HAP-1 (cell line): ENCODE data around the gene NFIB.

Experiments
- DNase-seq, 2 experiments: peaks; one replicate each; pipeline ENCODE4 v3.0.0-alpha.2; 2016 to 2020; ENCODE audit warnings: low spot score in 2 of 2
- H3K27me3 ChIP-seq: fragments of 250-450 bp; sonication (Bioruptor Pico); 2 replicates; pipeline ENCODE4 v1.5.1; 2020; ENCODE audit warnings: low read depth, mild to moderate bottlenecking, moderate library complexity
- H3K36me3 ChIP-seq: fragments of 250-450 bp; sonication (Bioruptor Pico); replicated peaks from 2 replicates; pipeline ENCODE4 v1.5.1; 2020; ENCODE audit warnings: mild to moderate bottlenecking
- H3K4me1 ChIP-seq: fragments of 250-450 bp; sonication (Bioruptor Pico); 2 replicates; pipeline ENCODE4 v1.5.1; 2020; ENCODE audit warnings: mild to moderate bottlenecking
- H3K4me3 ChIP-seq: fragments of 250-450 bp; sonication (Bioruptor Pico); 2 replicates; pipeline ENCODE4 v1.5.1; 2020; ENCODE audit warnings: mild to moderate bottlenecking, moderate library complexity
- H3K9me3 ChIP-seq: fragments of 250-450 bp; sonication (Bioruptor Pico); 2 replicates; pipeline ENCODE4 v1.5.1; 2020; ENCODE audit warnings: mild to moderate bottlenecking, moderate library complexity
- in situ Hi-C: fragments of 300-500 bp; cut with MboI; formaldehyde crosslinking; loops from 3 replicates; pipeline ENCODE4 v1.14.3; 2020; ENCODE audit warnings: low sequenced_read_pairs, inconsistent platforms, mixed read lengths

NFIB gene

DNA sequence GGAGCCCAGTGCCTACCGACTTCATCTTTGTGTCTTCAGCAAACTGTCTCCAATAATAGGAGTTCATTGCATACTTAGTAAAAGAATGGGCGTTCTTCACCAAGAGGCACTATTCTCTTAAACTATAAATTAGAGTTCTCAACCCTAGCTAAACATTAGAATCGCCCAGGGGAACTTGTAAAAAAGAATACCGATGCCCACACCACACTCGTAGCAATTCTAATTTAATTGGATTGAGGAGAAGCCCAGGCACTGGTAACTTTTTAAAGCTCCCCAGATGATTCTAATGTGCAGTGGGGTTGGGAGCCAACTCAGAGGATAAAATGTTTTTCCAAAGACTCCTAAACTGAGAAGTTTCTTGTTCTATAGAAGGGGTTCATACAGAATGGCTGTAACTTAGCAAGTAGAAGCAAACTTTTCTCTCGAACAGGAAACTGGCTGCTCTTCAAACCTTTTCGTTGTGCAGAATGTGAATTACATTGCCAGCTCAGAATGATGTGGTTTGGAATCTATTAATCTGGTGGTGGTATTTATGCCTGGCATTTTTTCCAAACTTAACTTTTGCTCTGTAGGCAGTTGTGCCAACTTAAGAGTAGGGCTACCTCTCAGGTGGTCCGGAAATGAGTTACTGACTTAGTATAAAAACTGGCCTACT, 26.4 kb upstream of the NFIB start:
- no peaks in the 10 kb centered on the region for H3K36me3 ChIP-seq
- no peak overlapping the region for H3K4me3 ChIP-seq
- in situ Hi-C loops: no loop called here
- H3K4me1 ChIP-seq: no peaks in the 10 kb centered on the region
- H3K9me3 ChIP-seq: no peaks in the 10 kb centered on the region
- no peaks in the 10 kb centered on the region for H3K27me3 ChIP-seq
- no peak for DNase-seq

DNA sequence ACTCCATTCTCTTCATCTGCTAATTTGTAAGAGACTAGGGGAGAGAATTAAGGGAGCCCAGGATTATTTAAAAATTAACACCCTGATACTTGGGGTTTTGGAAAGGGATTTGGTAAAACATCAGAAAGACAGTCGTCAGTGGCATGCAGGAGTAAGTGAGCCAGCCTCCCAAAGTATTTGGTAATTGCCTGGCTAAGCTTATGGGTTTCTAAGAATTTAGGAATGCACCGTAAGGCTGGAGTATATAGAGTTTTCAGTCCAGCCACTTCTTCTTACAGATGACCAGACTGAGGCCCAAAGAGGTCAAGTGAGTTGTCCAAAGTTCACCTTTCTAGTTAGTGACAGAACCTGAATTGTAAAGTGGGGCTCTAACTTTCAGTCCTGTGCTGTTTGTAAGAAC, 25.8 kb upstream of the NFIB start:
- no peak for DNase-seq
- no peaks in the 10 kb centered on the region for H3K36me3 ChIP-seq
- no peak overlapping the region for H3K4me3 ChIP-seq
- H3K9me3 ChIP-seq: no peaks in the 10 kb centered on the region
- H3K27me3 ChIP-seq: no peaks in the 10 kb centered on the region
- in situ Hi-C loops: no loop called here
- no peaks in the 10 kb centered on the region for H3K4me1 ChIP-seq

DNA sequence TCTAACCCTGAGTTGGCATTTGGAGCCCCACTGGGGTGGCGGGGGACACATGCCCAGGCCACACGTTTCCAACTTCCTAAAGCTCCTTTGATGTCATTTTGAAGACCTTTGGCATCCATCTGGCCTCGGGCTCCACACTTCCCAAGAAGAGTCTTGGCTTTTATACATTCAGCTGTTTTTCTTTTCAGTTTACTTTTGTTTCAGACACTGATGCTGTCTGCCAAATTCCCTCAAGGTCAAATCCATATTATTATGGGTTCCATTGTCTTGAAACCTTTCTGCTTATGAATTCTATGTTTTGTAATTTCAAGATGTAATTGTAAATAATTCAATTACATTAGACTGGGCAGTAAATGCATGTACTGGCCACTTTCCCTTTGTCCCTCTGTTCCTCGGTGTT, 23.7 kb upstream of the NFIB start:
- in situ Hi-C loops: no loop called here

DNA sequence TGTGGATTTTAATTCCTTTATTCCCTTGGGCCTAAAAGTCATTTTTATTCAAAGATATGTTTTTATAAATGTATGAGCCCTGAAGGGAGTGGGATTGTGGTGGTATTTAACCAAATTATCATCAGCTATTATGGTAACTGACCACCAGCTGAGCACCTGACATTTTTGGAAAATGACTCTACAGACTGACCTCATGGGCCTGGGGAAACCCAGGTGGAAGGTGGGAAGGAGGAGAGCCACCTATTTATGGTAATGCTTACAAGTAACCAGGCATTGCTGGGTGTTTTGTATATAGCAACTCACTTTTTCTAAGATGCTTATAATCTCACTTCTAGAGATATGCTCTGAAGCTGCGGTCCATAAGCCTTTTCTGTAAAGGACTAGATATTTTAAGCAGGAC, 22.3 kb upstream of the NFIB start:
- no peaks in the 10 kb centered on the region for H3K9me3 ChIP-seq
- no peak overlapping the region for H3K4me3 ChIP-seq
- no peaks in the 10 kb centered on the region for H3K27me3 ChIP-seq
- DNase-seq: no peak
- 0 out of 2 replicates have a peak, but pooled peaks cover 1% of the 10 kb centered on the region for H3K4me1 ChIP-seq
- H3K36me3 ChIP-seq: no peaks in the 10 kb centered on the region
- in situ Hi-C loops: no loop called here

More for the DNA sequence above, 23.7 kb upstream of the NFIB start:
- no peak for DNase-seq
- Histone ChIP-seq H3K9me3 (no peaks in the 10 kb centered on the region), H3K36me3 (no peaks in the 10 kb centered on the region), H3K27me3 (no peaks in the 10 kb centered on the region), H3K4me1 (no peaks in the 10 kb centered on the region), H3K4me3 (no peak overlapping the region)

DNA sequence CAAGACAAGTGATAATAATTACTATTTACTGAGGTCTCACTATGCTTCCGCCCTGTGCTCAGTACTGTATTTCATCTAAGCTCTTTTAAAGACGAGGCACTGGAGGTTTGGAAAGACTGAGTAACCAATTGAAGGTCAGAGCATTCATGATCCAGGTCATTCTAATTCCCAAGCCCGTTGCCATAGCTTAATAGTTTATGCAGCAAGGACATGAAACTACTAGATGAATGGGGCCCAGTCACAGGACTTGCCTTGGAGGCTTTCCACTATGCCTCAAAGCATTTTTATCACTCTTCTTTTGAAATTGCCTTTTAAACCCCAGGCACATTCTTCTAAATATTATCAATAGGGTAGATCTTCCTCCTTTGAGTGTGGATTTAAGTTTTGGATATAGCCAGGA, 17.2 kb upstream of the NFIB start:
- in situ Hi-C loops: no loop called here
- Histone ChIP-seq H3K4me3 (no peak overlapping the region), H3K36me3 (no peaks in the 10 kb centered on the region), H3K9me3 (no peaks in the 10 kb centered on the region), H3K27me3 (no peaks in the 10 kb centered on the region), H3K4me1 (0 out of 2 replicates have a peak, but pooled peaks cover 2% of the 10 kb centered on the region)
- DNase-seq: peak in 1 of 2 experiments; percentile 8

DNA sequence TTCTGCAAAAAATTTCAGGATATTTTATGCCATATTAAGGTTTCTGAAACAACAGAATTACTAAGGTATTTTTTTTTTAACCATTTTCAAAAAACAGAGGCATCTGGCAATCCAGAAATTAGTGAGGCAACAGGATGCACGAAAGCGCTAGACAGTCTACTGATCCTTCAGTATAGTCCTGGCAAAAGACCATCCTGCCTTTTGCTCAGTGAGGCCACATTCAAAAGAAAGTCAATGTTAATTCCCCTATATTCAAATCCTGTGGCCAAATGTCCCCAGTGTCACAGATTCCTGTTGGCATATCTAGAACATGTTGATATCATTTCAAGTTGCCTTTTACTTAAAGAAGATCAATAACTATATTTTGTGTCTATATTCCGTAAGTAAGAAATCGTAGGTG, 13.1 kb upstream of the NFIB start:
- Histone ChIP-seq H3K27me3 (no peaks in the 10 kb centered on the region), H3K4me3 (no peak overlapping the region), H3K4me1 (peaks cover 11% of the 10 kb centered on the region), H3K36me3 (no peaks in the 10 kb centered on the region), H3K9me3 (no peaks in the 10 kb centered on the region)
- DNase-seq: no peak
- in situ Hi-C loops: no loop called here

DNA sequence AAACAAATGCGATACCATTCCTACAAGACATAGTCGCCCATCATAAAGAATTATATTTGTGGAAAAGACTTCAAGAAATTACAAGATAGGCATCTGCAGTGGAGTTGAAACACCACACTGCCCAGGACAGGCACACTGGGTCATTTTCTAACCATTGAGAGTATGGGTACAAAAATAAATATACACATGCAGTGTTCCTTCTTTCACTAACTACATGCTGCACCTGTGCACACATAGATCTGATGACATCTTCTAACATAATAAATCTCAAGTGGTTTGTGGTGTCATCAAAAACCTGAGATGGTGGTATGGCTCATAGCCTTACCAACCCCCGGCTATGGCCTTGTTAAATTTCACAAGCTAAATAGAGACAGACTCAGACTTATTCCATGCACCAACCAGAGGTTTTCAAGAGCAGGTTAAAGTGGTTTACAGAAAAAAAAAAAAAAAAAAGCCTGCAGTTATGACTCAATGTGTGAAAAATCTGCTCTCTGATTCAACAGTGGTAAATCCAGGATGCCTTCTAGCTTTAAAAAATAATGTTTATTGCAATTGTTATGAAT, 12.4 kb upstream of the NFIB start:
- Histone ChIP-seq H3K36me3 (no peaks in the 10 kb centered on the region), H3K9me3 (no peaks in the 10 kb centered on the region), H3K27me3 (no peaks in the 10 kb centered on the region), H3K4me3 (no peak overlapping the region), H3K4me1 (peaks cover 15% of the 10 kb centered on the region)
- DNase-seq: no peak
- in situ Hi-C loops: no loop called here

DNA sequence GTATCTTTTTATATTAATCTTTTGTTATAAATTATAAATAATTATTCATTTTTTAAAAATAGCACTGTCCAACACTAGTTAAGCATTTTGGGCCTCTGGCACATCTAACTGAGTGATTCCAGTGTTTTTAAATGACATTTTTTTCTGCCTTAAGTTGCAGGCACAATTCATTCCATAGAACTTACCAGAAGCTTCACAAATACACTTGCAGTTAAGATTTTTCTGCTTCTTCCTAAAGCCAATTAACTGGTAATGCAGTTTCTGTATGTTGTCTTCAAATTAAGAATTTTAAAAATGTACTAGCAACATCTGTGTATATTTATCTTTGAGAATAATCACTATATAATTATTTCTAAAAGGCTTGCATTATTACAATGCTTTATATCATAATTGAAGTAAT, 11.2 kb upstream of the NFIB start:
- H3K27me3 ChIP-seq: no peaks in the 10 kb centered on the region
- H3K4me1 ChIP-seq: peaks cover 24% of the 10 kb centered on the region
- H3K4me3 ChIP-seq: no peak overlapping the region
- in situ Hi-C loops: no loop called here
- no peaks in the 10 kb centered on the region for H3K36me3 ChIP-seq
- no peak for DNase-seq
- H3K9me3 ChIP-seq: no peaks in the 10 kb centered on the region

DNA sequence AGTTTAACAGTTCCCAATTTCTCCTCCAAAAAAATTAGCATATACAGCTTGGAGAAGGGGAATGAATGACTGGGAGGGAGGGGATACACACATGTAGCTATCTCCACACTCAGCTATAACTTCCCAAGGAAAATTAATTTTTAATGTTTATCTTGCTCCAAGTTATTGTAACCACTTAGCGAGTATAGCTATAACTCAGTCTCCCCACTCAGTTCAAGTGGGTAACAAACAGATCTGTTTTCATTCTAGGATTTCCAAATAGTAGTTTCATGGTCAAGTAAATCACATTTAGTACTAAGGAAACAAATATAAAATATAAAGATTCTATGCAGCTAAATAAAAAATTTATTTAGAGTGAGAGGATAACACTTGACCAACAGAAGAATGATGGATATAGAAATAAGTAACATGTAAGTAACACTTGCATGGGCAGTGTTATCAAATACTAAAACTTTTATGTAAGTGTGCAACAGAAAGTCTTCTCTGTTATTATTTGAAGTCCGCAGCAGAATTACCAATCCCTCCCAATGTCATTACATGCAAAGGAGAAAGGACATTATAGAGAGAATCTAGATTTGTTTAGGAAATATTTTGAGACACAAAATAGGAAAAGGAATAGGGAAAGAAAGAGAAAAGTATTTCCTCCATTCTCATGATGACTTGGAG, 10.2 kb upstream of the NFIB start:
- Histone ChIP-seq H3K4me1 (peaks cover 35% of the 10 kb centered on the region), H3K27me3 (no peaks in the 10 kb centered on the region), H3K4me3 (no peak overlapping the region), H3K36me3 (no peaks in the 10 kb centered on the region), H3K9me3 (no peaks in the 10 kb centered on the region)
- no peak for DNase-seq
- in situ Hi-C loops: loop anchor here (25.0 kb wide), 1 partner anchor 187 kb away; no protein-coding TSS in a partner anchor

DNA sequence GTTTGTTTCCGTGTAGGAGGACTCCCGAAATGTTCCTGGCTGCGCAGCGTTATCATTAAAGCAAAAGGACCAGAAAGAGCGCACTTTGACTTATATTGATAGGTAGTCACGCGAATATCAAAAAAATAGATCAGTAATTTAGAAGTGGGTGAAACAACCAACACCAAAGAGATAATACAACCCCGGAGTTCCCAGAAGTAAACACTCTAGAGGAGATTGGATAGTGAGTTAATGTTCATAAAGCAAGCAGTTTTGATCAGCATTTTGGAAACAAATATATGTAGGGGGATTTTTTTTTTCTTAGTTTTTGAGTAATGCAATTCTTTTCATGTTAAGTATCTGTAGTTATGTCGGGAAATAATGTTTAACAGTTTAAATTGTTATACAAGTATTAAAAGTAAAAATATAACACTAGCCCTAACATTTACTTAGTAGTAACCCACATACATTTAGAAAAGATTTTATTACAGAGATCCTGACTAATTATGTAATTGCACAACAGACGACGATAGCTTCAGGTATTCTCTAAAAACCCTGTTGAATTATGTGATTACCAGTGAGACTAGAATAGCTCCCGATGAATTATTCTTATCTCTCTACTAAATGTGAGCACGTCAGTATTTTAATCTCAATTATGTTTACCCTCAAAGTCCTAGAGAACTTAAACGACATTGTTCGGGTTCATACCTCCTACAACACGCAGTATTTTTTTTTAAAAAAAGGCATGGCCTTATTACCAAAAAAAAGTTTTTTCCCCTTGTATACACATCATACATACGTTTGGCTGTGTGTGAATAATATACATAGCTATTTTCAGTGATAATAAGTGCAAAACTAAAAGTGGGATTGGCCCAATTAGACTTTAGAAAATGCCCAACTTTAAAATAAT, 9.4 kb upstream of the NFIB start:
- Histone ChIP-seq H3K27me3 (no peaks in the 10 kb centered on the region), H3K4me1 (peaks cover 42% of the 10 kb centered on the region), H3K9me3 (no peaks in the 10 kb centered on the region), H3K4me3 (peak overlapping the region; percentile 44), H3K36me3 (no peaks in the 10 kb centered on the region)
- peak in 1 of 2 experiments; percentile 39 for DNase-seq
- in situ Hi-C loops: loop anchor here (25.0 kb wide), 1 partner anchor 186 kb away; no protein-coding TSS in a partner anchor

DNA sequence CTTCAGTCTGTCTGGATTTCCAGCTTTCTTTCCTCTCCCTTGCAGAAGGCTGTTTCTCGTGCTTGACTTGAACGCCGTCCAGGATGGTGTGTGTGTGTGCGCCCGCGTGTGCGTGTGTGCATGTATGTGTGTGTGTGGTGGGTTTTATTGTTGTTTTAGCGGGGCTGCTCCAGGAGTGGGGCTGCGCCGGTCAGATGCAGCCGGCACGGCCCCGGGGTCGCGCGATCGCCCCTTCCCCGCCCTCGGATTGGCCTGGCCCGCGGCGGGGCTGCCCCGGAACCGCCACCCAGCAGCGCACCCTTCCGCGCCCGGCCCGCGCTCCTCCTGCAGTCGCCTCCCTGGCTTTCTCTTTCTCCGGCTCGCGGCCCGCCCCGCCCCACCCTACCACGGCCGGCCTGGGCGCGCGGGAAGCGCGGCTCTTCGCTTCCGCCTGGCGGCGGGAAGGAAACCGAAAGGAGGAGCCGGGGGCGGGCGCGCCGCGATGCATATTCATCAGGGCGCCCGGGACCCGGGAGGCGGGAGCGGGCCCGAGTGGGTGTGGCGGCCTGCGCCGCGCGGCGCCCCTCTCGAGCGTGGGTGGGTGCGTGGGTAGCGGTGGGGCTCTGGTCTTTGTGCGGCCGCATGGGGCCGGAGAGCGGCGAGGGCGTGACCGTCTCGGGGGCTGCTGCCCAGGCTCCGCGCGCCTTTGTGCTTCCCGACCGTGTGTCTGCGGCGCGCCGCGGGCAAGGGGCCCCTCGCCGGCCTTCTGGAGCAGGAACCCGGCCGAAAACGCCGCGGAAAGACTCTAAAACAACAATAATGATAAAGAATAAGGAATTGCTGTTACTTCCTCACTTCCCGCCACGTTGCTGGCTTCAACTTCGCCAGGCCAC, 8.5 kb upstream of the NFIB start:
- Histone ChIP-seq H3K9me3 (no peaks in the 10 kb centered on the region), H3K36me3 (no peaks in the 10 kb centered on the region), H3K4me3 (peak overlapping the region; percentile 44), H3K27me3 (no peaks in the 10 kb centered on the region), H3K4me1 (peaks cover 50% of the 10 kb centered on the region)
- peak; percentile 85 to 93 for DNase-seq
- in situ Hi-C loops: loop anchor here (25.0 kb wide), 1 partner anchor 185 kb away; no protein-coding TSS in a partner anchor

DNA sequence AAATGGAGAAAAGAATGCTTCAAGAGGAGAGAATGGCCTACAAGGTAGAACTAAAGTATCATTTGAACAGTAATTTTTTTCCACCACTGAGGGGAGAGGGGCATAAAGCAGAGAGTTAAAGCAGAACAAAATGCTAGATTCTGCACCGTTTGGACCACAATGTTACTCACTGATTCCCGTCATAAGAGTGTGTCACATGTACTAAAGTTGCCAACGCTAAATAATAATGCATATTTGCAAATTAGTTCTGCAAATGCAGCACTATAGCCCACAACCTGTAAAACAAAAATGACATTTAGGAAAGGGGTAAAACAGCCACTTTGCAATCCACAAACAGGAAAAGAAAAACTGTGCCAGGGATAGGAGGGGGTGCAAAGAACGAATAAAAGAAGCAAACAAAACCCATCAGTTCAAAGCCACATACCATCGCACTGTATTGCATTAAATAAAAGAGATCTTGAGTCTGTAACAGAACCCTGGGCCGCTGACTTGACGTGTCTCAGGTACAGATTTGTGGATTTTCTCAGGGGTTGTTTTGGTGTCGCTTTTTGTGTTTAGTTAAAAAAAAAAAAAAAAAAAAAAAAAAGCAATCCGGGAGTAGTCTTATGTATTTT, 7.7 kb upstream of the NFIB start:
- in situ Hi-C loops: loop anchor here (25.0 kb wide), 1 partner anchor 184 kb away; no protein-coding TSS in a partner anchor
- H3K9me3 ChIP-seq: no peaks in the 10 kb centered on the region
- no peaks in the 10 kb centered on the region for H3K27me3 ChIP-seq
- H3K4me1 ChIP-seq: peaks cover 53% of the 10 kb centered on the region
- peak overlapping the region; percentile 44 for H3K4me3 ChIP-seq
- H3K36me3 ChIP-seq: no peaks in the 10 kb centered on the region
- peak in 1 of 2 experiments; percentile 36 for DNase-seq
